GM19372 (cell line): Measurements from ENCODE around the gene COLGALT1.
"Not testable (repeated sequence)": the region's sequence is repeated elsewhere in the genome, so short reads cannot be mapped to it uniquely, and the experiment has no call there.

Experiments used
- ATAC-seq: cut with Tn5 transposase; IDR thresholded peaks from one replicate; pipeline ENCODE4 v1.9.1; 2021; ENCODE audit warnings: mild to moderate bottlenecking, low read depth, moderate library complexity; ENCODE audit not compliant: unreplicated experiment

The COLGALT1 gene

GRCh38 chr19:17590866-17591265 lies 35.4 kb downstream of the COLGALT1 start:
- no peak for ATAC-seq

- ATAC-seq, result not testable (repeated sequence)
Measured at GRCh38 chr19:17594296-17594695, 38.8 kb downstream of the COLGALT1 start.

- ATAC-seq, result not testable (repeated sequence)
Measured at GRCh38 chr19:17598063-17598462, 42.6 kb downstream of the COLGALT1 start.

- ATAC-seq, result no peak
Measured at GRCh38 chr19:17598953-17599352, 43.5 kb downstream of the COLGALT1 start.

GRCh38 chr19:17599780-17600179 lies 44.3 kb downstream of the COLGALT1 start:
- ATAC-seq, result no peak

GRCh38 chr19:17601683-17602082 lies 46.2 kb downstream of the COLGALT1 start:
- ATAC-seq, result no peak

GRCh38 chr19:17602217-17602616 lies 46.8 kb downstream of the COLGALT1 start:
- ATAC-seq, result no peak

GRCh38 chr19:17602872-17603510 lies 47.5 kb downstream of the COLGALT1 start:
- ATAC-seq, result no peak

GRCh38 chr19:17604372-17605025 lies 49.0 kb downstream of the COLGALT1 start:
- no peak for ATAC-seq

- no peak for ATAC-seq
Measured at GRCh38 chr19:17605117-17605516, 49.7 kb downstream of the COLGALT1 start.

- ATAC-seq, result no peak
Measured at GRCh38 chr19:17605761-17606589, 50.5 kb downstream of the COLGALT1 start.

- ATAC-seq, result no peak
Measured at GRCh38 chr19:17606590-17607185, 51.2 kb downstream of the COLGALT1 start.

GRCh38 chr19:17607936-17608335 lies 52.5 kb downstream of the COLGALT1 start:
- no peak for ATAC-seq

GRCh38 chr19:17610384-17610783 lies 54.9 kb downstream of the COLGALT1 start:
- ATAC-seq, result no peak

GRCh38 chr19:17611462-17612244 lies 56.2 kb downstream of the COLGALT1 start:
- ATAC-seq, result no peak

- ATAC-seq, result no peak
Measured at GRCh38 chr19:17614476-17614875, 59.0 kb downstream of the COLGALT1 start.

- no peak for ATAC-seq
Measured at GRCh38 chr19:17615889-17616685, 60.6 kb downstream of the COLGALT1 start.

GRCh38 chr19:17616686-17616960 lies 61.2 kb downstream of the COLGALT1 start:
- no peak for ATAC-seq

GRCh38 chr19:17616961-17617806 lies 61.7 kb downstream of the COLGALT1 start:
- no peak for ATAC-seq
